AG09319 (cell line): ENCODE results near the gene ABHD17C.
A peak's percentile ranks its signal among the peaks of the same experiment; 100 is the strongest.

ENCODE experiments used
- DNase-seq: peaks from one replicate; pipeline ENCODE4 v3.0.0-alpha.2; 2010; ENCODE audit warnings: low read depth; ENCODE audit errors: extremely low read depth
- CTCF ChIP-seq: IDR thresholded peaks from 2 replicates; pipeline ENCODE4 v1.5.1; 2011; ENCODE audit warnings: low read depth, mild to moderate bottlenecking, inconsistent platforms, low read length, moderate library complexity

The ABHD17C gene

GRCh38 chr15:80777826-80778620 lies 82.9 kb downstream of the ABHD17C start:
- no peak for DNase-seq
- no peak for TF ChIP-seq CTCF

GRCh38 chr15:80778621-80778963 lies 83.5 kb downstream of the ABHD17C start:
- no peak for TF ChIP-seq CTCF

GRCh38 chr15:80778964-80779657 lies 84.0 kb downstream of the ABHD17C start, which contains the start of gene CEMIP:
Gene CEMIP, plus strand, starts transcription at chr15:80779370. Its CDS starts 94,510 bp downstream, at chr15:80873880.
- peak; percentile 56 for DNase-seq

More at GRCh38 chr15:80778621-80778963, 83.5 kb downstream of the ABHD17C start:
- no peak for DNase-seq

GRCh38 chr15:80779658-80780415 lies 84.7 kb downstream of the ABHD17C start:
- TF ChIP-seq CTCF: no peak
- no peak for DNase-seq

More at GRCh38 chr15:80778964-80779657, 84.0 kb downstream of the ABHD17C start, which contains the start of gene CEMIP:
- TF ChIP-seq CTCF: peak; percentile 58

- DNase-seq: no peak
- no peak for TF ChIP-seq CTCF
Observed at GRCh38 chr15:80780416-80781221, 85.5 kb downstream of the ABHD17C start.

- no peak for DNase-seq
- no peak for TF ChIP-seq CTCF
Observed at GRCh38 chr15:80783260-80783659, 88.2 kb downstream of the ABHD17C start.
